Hepatocyte (in vitro differentiated cells): ENCODE results near the gene ZSWIM1. TPM values are rescaled to one million over a fixed set of nuclear protein-coding genes. Genes with fewer than 3 reads are reported as not detected.

Experiments
- polyA plus RNA-seq: library from polyadenylated mRNA; unstranded; fragments of >200 nt; fragmentation: Nextera tagmentation; extraction: Ambion mirVana; gene quantifications from 2 replicates; pipeline ENCODE4 v1.2.1, GENCODE V29; 2016
- total RNA-seq: library from RNA; depleted of rRNA; stranded (reverse); fragments of >200 nt; gene quantifications from 2 replicates; pipeline ENCODE4 v1.2.3, GENCODE V29; 2014

ZSWIM1 gene
- total and polyA plus RNA-seq, 2 experiments from 2014 or later = 5.0 to 6.4 TPM

Other genes with a start within 250 kb of the ZSWIM1 start
- gene WFDC9, start 249.9 kb upstream of the ZSWIM1 start, total RNA-seq = not detected in 2 replicates
- gene WFDC9, start 249.9 kb upstream of the ZSWIM1 start, polyA plus RNA-seq = not detected in 2 replicates
- not detected in 2 replicates for gene WFDC11, start 211.0 kb upstream of the ZSWIM1 start, total RNA-seq
- not detected in 2 replicates for gene WFDC11, start 211.0 kb upstream of the ZSWIM1 start, polyA plus RNA-seq
- gene WFDC13, start 179.2 kb upstream of the ZSWIM1 start, total RNA-seq = not detected in 2 replicates
- 0.29 TPM in 1 of 2 replicates, not detected in the other for gene WFDC13, start 179.2 kb upstream of the ZSWIM1 start, polyA plus RNA-seq
- gene WFDC10B, start 176.2 kb upstream of the ZSWIM1 start, total RNA-seq = 2.6 TPM in 1 of 2 replicates, not detected in the other
- 0.62 and 1.9 TPM in 2 replicates for gene WFDC10B, start 176.2 kb upstream of the ZSWIM1 start, polyA plus RNA-seq
- gene SPINT4, start 158.9 kb upstream of the ZSWIM1 start, total RNA-seq = not detected in 2 replicates
- gene SPINT4, start 158.9 kb upstream of the ZSWIM1 start, polyA plus RNA-seq = not detected in 2 replicates
- gene WFDC3, start 89.3 kb upstream of the ZSWIM1 start, total RNA-seq = 0.72 and 2.6 TPM in 2 replicates
- gene WFDC3, start 89.3 kb upstream of the ZSWIM1 start, polyA plus RNA-seq = 9.9 and 16.8 TPM in 2 replicates
- 18.8 and 25.2 TPM in 2 replicates for gene DNTTIP1, start 89.3 kb upstream of the ZSWIM1 start, total RNA-seq
- gene DNTTIP1, start 89.3 kb upstream of the ZSWIM1 start, polyA plus RNA-seq = 60.3 and 65.1 TPM in 2 replicates
- gene UBE2C, start 68.6 kb upstream of the ZSWIM1 start, total RNA-seq = 21.9 and 26.7 TPM in 2 replicates
- 46.9 and 49.0 TPM in 2 replicates for gene UBE2C, start 68.6 kb upstream of the ZSWIM1 start, polyA plus RNA-seq
- 0.63 TPM in 1 of 2 replicates, not detected in the other for gene TNNC2, start 53.9 kb upstream of the ZSWIM1 start, total RNA-seq
- 0.51 and 1.8 TPM in 2 replicates for gene TNNC2, start 53.9 kb upstream of the ZSWIM1 start, polyA plus RNA-seq
- 19.3 and 30.0 TPM in 2 replicates for gene SNX21, start 47.4 kb upstream of the ZSWIM1 start, total RNA-seq
- 32.1 and 32.5 TPM in 2 replicates for gene SNX21, start 47.4 kb upstream of the ZSWIM1 start, polyA plus RNA-seq
- 26.3 and 40.6 TPM in 2 replicates for gene ACOT8, start 23.8 kb upstream of the ZSWIM1 start, total RNA-seq
- 36.5 and 44.0 TPM in 2 replicates for gene ACOT8, start 23.8 kb upstream of the ZSWIM1 start, polyA plus RNA-seq
- gene ZSWIM3, start 23.6 kb upstream of the ZSWIM1 start, total RNA-seq = 4.3 and 6.2 TPM in 2 replicates
- 1.3 and 4.1 TPM in 2 replicates for gene ZSWIM3, start 23.6 kb upstream of the ZSWIM1 start, polyA plus RNA-seq
- gene SPATA25, start 6.4 kb downstream of the ZSWIM1 start, total RNA-seq = 5.6 TPM in 1 of 2 replicates, not detected in the other
- gene SPATA25, start 6.4 kb downstream of the ZSWIM1 start, polyA plus RNA-seq = 0.41 and 1.4 TPM in 2 replicates
- gene NEURL2, start 10.0 kb downstream of the ZSWIM1 start, total RNA-seq = 11.1 and 12.8 TPM in 2 replicates
- 11.7 and 11.8 TPM in 2 replicates for gene NEURL2, start 10.0 kb downstream of the ZSWIM1 start, polyA plus RNA-seq
- gene CTSA, start 10.1 kb downstream of the ZSWIM1 start, total RNA-seq = 401 and 425 TPM in 2 replicates
- 716 and 724 TPM in 2 replicates for gene CTSA, start 10.1 kb downstream of the ZSWIM1 start, polyA plus RNA-seq
- 144 and 176 TPM in 2 replicates for gene PLTP, start 30.9 kb downstream of the ZSWIM1 start, total RNA-seq
- gene PLTP, start 30.9 kb downstream of the ZSWIM1 start, polyA plus RNA-seq = 623 and 823 TPM in 2 replicates
- 9.7 and 11.8 TPM in 2 replicates for gene PCIF1, start 53.5 kb downstream of the ZSWIM1 start, total RNA-seq
- gene PCIF1, start 53.5 kb downstream of the ZSWIM1 start, polyA plus RNA-seq = 26.0 and 32.4 TPM in 2 replicates
- 10.8 and 14.9 TPM in 2 replicates for gene ZNF335, start 91.0 kb downstream of the ZSWIM1 start, total RNA-seq
- 12.6 and 23.7 TPM in 2 replicates for gene ZNF335, start 91.0 kb downstream of the ZSWIM1 start, polyA plus RNA-seq
- 1.3 and 2.6 TPM in 2 replicates for gene MMP9, start 127.7 kb downstream of the ZSWIM1 start, total RNA-seq
- 4.8 and 7.7 TPM in 2 replicates for gene MMP9, start 127.7 kb downstream of the ZSWIM1 start, polyA plus RNA-seq
- 0.57 TPM in 1 of 2 replicates, not detected in the other for gene SLC12A5, start 148.0 kb downstream of the ZSWIM1 start, total RNA-seq
- gene SLC12A5, start 148.0 kb downstream of the ZSWIM1 start, polyA plus RNA-seq = 3.1 and 4.3 TPM in 2 replicates
- gene NCOA5, start 208.7 kb downstream of the ZSWIM1 start, total RNA-seq = 24.0 and 25.6 TPM in 2 replicates
- gene NCOA5, start 208.7 kb downstream of the ZSWIM1 start, polyA plus RNA-seq = 24.1 and 26.2 TPM in 2 replicates
- gene CD40, start 237.1 kb downstream of the ZSWIM1 start, total RNA-seq = 2.8 and 3.2 TPM in 2 replicates
- 8.0 and 10.3 TPM in 2 replicates for gene CD40, start 237.1 kb downstream of the ZSWIM1 start, polyA plus RNA-seq